PFSK-1 (cell line): ENCODE results near the gene PIGS.

Source experiments
- FOXP2 ChIP-seq: optimal IDR thresholded peaks from 2 replicates; pipeline ENCODE3; 2011; ENCODE audit warnings: borderline replicate concordance, control low read depth, inconsistent platforms; ENCODE audit not compliant: insufficient read depth; ENCODE audit errors: extremely low read length, extremely low read depth
- POLR2AphosphoS5 ChIP-seq: IDR thresholded peaks from 2 replicates; pipeline ENCODE4 v1.6.1; 2012; ENCODE audit warnings: low read depth, mild to moderate bottlenecking, control low read depth, low read length, moderate library complexity
- REST ChIP-seq, 2 experiments: IDR thresholded peaks; 2 replicates each; pipeline versions ENCODE4 v1.6.1 to v1.8.0; 2011 to 2012; ENCODE audit warnings: low read depth in 2 of 2, low read length in 2 of 2, control low read depth in 1 of 2, inconsistent platforms in 1 of 2, mild to moderate bottlenecking in 1 of 2, moderate library complexity in 1 of 2; ENCODE audit not compliant: insufficient read depth in 1 of 2
- SIN3A ChIP-seq: IDR thresholded peaks from 2 replicates; pipeline ENCODE4 v1.6.1; 2012; ENCODE audit warnings: mild to moderate bottlenecking, low read length, moderate library complexity, borderline replicate concordance; ENCODE audit not compliant: insufficient read depth
- TAF1 ChIP-seq: IDR thresholded peaks from 2 replicates; pipeline ENCODE4 v1.6.1; 2012; ENCODE audit warnings: low read length, control low read depth, borderline replicate concordance; ENCODE audit not compliant: insufficient read depth

Gene PIGS

DNA sequence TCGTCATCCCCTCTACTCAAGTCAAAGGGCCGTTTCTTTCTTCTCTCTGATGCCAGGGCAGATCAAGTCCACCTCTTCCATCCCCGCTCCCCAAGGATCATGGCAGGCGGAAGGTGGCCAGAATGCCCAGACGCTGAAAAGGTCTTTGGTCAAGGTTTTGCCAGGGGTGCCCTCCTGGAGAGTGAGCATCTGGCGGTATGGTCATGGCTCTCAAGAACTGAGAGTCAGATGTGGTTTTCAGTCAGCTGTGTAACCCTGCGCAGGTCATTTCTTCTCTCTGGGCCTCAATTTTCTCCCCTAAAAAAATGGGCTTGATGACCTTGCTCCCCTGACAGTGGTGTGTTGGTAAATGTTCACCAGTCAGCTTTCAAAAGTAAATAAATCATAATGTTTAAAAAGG, 52.7 kb downstream of the PIGS start:
- TF ChIP-seq TAF1 (no peak), REST (IDR thresholded peaks at IDR 0.05; ENCODE audit: insufficient read depth in 1 of 2, low read depth in 2 of 2, low read length in 2 of 2) (no peak), POLR2AphosphoS5 (no peak), FOXP2 (no peak), SIN3A (no peak)

GRCh38 chr17:28518132-28518531, 53.2 kb downstream of the PIGS start:
- TF ChIP-seq TAF1: no peak
- no peak for TF ChIP-seq REST (IDR thresholded peaks at IDR 0.05; ENCODE audit: insufficient read depth in 1 of 2, low read depth in 2 of 2, low read length in 2 of 2)
- TF ChIP-seq FOXP2: no peak
- TF ChIP-seq SIN3A: no peak
- TF ChIP-seq POLR2AphosphoS5: no peak

- TF ChIP-seq SIN3A: no peak
- no peak for TF ChIP-seq POLR2AphosphoS5
- no peak for TF ChIP-seq REST (IDR thresholded peaks at IDR 0.05; ENCODE audit: insufficient read depth in 1 of 2, low read depth in 2 of 2, low read length in 2 of 2)
- no peak for TF ChIP-seq FOXP2
- TF ChIP-seq TAF1: no peak
Observed at GRCh38 chr17:28515518-28515917, 55.8 kb downstream of the PIGS start.

DNA sequence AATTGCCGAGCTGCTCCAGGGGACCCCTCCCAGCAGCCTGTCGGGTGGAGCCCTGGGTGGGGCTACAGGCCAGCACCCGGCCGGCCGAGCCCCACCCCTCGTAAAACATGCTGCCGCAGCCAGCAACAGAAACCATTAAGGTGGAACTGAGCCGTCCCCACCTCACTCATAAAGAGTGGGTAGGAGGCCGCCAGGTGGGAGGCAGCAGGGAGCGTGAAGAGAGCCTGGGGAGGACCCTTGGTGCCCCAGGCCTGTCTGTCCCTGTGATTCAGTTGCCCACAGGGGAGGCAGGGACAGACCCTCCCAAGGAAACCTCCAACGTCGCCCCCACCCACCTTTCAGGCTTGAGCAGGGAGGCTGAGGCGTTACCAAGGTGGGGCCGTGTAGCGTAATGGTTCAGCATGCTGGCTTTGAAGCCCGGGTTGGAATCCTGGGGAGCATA, 56.7 kb downstream of the PIGS start:
- no peak for TF ChIP-seq REST (IDR thresholded peaks at IDR 0.05; ENCODE audit: insufficient read depth in 1 of 2, low read depth in 2 of 2, low read length in 2 of 2)
- no peak for TF ChIP-seq FOXP2
- TF ChIP-seq TAF1: no peak
- no peak for TF ChIP-seq POLR2AphosphoS5
- no peak for TF ChIP-seq SIN3A

GRCh38 chr17:28513476-28513875, 57.8 kb downstream of the PIGS start:
- TF ChIP-seq POLR2AphosphoS5 (no peak), TAF1 (no peak)
